GM18951 (cell line): ENCODE measurements around the gene CITED4.

Source experiments
- POLR2A ChIP-seq: IDR thresholded peaks from 4 replicates; pipeline ENCODE4 v1.6.1; 2011; ENCODE audit warnings: mild to moderate bottlenecking; ENCODE audit not compliant: insufficient read length, insufficient read depth; ENCODE audit errors: extremely low read depth
- in situ Hi-C: fragments of 300-500 bp; cut with MboI; formaldehyde crosslinking; loops from one replicate; pipeline ENCODE4 v1.12.0; 2022; ENCODE audit warnings: low sequenced_read_pairs, mixed read lengths, inconsistent platforms; ENCODE audit not compliant: unreplicated experiment

Gene CITED4

GRCh38 chr1:40862008-40862863 is at the start of gene CITED4:
CITED4 (minus strand) TSS chr1:40862363; CDS start chr1:40862127, 236 bp downstream.
- in situ Hi-C loops: no loop called here
- peak; percentile 49 for TF ChIP-seq POLR2A

- no peak for TF ChIP-seq POLR2A
- in situ Hi-C loops: no loop called here
Observed at GRCh38 chr1:40911105-40911504, 48.9 kb upstream of the CITED4 start.

- no peak for TF ChIP-seq POLR2A
- in situ Hi-C loops: no loop called here
Observed at GRCh38 chr1:40909281-40909680, 47.1 kb upstream of the CITED4 start.

GRCh38 chr1:40908350-40908749 is 46.2 kb upstream of the CITED4 start:
- TF ChIP-seq POLR2A: no peak
- in situ Hi-C loops: no loop called here

GRCh38 chr1:40907899-40908298 is 45.7 kb upstream of the CITED4 start:
- in situ Hi-C loops: no loop called here

GRCh38 chr1:40906781-40907400 is 44.7 kb upstream of the CITED4 start:
- in situ Hi-C loops: no loop called here
- no peak for TF ChIP-seq POLR2A

More at GRCh38 chr1:40907899-40908298, 45.7 kb upstream of the CITED4 start:
- TF ChIP-seq POLR2A: no peak

GRCh38 chr1:40905061-40905460 is 42.9 kb upstream of the CITED4 start:
- in situ Hi-C loops: no loop called here
- no peak for TF ChIP-seq POLR2A

- TF ChIP-seq POLR2A: no peak
- in situ Hi-C loops: no loop called here
Observed at GRCh38 chr1:40903106-40903505, 40.9 kb upstream of the CITED4 start.

- no peak for TF ChIP-seq POLR2A
- in situ Hi-C loops: no loop called here
Observed at GRCh38 chr1:40901886-40902852, 40.0 kb upstream of the CITED4 start.

GRCh38 chr1:40899230-40899870 is 37.2 kb upstream of the CITED4 start:
- TF ChIP-seq POLR2A: no peak
- in situ Hi-C loops: no loop called here

- in situ Hi-C loops: no loop called here
- TF ChIP-seq POLR2A: no peak
Observed at GRCh38 chr1:40898431-40898901, 36.3 kb upstream of the CITED4 start.

- in situ Hi-C loops: no loop called here
- no peak for TF ChIP-seq POLR2A
Observed at GRCh38 chr1:40897513-40897912, 35.4 kb upstream of the CITED4 start.
